Kasumi-1 (cell line): ENCODE results near the gene ASIC3.

Experiments used
- DNase-seq, 2 experiments: peaks; one replicate each; lab custom pipeline; 2025; lab: John Stamatoyannopoulos, UW

Gene ASIC3

DNA sequence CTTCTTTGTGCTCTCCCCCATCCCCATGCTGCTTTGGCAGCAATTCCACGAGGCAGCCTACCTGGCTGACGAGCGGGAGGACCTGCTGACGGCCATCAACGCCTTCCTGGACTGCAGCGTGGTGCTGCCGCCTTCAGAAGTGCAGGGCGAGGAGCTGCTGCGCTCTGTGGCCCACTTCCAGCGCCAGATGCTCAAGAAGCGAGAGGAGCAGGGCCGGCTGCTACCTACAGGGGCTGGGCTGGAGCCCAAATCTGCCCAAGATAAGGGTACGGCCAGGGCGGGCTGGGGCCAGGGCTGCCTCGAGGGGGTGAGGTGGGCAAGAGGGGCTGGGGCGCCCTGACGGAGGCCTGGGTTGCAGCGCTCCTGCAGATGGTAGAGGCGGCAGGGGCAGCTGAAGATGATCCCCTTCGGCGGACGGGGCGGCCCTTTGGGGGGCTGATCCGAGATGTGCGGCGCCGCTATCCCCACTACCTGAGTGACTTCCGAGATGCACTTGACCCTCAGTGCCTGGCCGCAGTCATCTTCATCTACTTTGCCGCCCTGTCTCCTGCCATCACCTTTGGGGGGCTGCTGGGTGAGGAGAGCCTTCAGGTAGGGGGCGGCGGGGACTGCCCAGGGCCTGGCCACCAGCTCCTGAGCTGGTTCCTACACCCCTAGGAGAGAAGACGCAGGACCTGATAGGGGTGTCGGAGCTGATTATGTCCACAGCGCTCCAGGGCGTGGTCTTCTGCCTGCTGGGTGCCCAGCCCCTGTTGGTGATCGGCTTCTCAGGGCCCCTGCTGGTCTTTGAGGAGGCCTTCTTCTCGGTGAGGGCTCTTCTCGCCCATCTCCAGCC is 22.9 kb downstream of the ASIC3 start:
- no peak for DNase-seq

GRCh38 chr7:151073990-151074389 is 25.7 kb downstream of the ASIC3 start:
- DNase-seq: no peak

GRCh38 chr7:151074817-151075661 is 26.7 kb downstream of the ASIC3 start:
- no peak for DNase-seq

DNA sequence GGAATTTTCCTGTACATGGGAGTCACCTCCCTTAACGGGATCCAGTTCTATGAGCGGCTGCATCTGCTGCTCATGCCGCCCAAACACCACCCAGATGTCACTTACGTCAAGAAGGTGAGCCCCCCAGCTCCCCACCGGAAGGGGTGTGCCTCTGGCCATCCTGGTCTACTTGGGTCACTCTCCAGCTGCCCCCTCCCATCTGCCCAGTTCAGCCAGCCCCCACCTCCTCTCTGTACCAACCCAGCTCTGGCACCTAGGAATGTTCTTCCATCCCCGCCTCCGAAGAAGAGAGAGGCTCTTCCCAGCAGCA is 27.3 kb downstream of the ASIC3 start:
- DNase-seq: no peak

GRCh38 chr7:151075978-151076426 is 27.7 kb downstream of the ASIC3 start:
- DNase-seq: no peak

- no peak for DNase-seq
These were observed 28.8 kb downstream of the ASIC3 start for GRCh38 chr7:151076863-151077704.

DNA sequence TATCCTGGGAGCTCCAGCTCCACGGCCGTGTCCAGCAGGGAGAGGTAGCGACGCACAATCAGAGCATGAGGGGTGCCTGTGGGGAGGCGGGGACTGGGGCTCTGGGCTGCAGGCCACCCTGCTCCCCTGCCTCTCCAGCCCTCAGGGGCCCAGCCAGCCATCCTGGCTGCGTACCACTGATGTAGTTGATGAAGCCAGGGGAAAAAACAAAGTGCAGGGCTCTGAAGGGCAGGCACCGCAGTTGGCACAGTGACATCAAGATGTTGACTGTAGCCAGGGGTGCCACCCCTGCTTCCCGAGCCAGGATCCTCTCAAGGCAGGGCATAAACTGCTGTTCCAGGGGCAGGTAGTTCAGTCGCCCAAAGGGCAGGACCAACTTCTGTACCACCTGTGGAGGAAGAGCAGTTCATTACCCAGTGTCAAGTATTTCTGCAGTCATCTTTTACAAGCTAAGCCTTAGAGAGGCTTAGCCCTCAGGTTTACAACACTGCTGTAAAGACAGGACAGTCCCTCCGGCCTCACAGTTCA is 29.4 kb downstream of the ASIC3 start:
- no peak for DNase-seq

- DNase-seq: no peak
These were observed 30.1 kb downstream of the ASIC3 start for GRCh38 chr7:151078233-151079040.

- no peak for DNase-seq
These were observed 31.0 kb downstream of the ASIC3 start for GRCh38 chr7:151079199-151079910.

GRCh38 chr7:151080067-151080521 is 31.8 kb downstream of the ASIC3 start:
- DNase-seq: peak in 1 of 2 experiments; percentile 19

DNA sequence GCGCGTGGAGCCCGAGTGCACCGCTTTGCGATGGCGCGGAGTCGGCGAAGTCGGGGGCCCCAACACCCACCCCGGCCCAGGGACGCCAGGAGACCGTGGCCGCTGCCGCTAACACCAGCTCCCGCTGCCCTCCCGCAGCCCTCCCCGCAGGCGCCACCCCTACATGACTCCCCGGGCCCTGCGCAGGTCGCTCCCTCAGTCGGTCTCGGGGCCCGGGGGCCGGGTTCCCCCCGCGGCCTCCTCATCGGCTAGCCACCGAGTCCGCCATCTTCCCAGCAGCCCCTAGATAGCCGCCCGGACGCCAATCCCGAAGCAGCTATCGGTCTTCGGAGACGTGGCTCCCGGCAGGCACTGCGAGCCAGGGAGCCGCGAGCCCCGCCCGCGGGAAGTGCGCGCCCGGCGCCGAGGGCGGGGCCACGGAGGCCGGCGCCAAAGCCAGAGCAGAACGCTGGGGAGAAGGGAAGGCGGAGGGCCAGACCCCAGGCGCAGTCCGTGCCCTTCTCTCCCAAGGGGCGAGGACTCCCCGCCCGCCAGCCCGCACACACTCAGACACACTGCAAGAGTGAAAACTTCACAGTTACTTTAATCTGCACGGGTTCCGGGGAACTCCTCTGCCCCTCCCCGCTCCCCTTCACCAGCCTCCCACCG is 32.3 kb downstream of the ASIC3 start, which contains the start of gene FASTK:
Gene FASTK (minus strand): TSS at position 288 of the 648 bp plus-strand sequence. CDS start 43 bp downstream, at position 245.
- DNase-seq: peak; percentile 88 to 89

DNA sequence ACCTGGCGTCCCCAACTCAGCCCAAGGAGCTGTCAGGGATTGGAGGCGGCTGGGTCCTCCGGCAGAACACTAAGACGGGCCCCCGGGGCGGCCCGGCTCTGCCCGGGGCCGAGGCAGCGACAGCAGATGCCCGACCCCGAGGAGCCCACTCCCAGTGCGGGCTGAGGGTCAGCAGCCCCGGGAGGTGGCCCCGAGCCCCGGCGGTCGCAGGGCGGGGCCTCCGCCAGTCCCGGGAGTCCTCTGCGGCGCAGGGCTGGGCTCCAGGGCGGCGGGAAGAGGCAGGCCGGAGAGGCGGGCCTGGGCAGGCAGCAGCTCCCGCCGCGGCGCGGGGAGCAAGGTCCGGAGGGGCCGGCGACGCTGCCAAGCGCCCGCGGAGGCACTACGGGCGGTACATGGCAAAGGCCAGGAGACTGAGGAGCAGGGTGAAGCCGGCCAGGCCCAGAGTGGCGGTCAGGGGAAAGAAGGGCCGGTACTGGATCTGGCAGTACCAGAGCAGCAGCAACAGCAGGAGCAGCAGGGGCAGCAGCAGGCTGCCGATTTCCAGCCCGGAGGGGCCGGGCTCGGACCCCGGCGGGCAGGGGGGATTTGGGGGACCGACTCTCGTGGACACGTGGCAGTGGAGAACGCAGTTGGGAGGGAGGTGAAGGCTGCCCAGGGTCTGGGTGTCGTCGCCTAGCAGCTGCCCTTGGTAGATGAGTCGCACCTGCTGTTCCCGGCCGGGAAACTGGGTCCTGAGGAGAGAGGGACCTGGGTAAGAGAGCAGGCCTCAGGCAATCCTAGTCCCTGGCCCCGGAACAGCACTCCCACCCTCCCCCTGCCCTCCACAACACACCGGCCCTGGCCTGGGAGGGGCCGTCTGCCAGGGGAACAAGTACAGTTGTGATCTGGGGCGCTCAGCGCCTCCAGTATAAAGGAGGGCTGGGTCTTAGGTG is 33.1 kb downstream of the ASIC3 start:
- DNase-seq: no peak

- no peak for DNase-seq
These were observed 34.1 kb downstream of the ASIC3 start for GRCh38 chr7:151082141-151083070.

DNA sequence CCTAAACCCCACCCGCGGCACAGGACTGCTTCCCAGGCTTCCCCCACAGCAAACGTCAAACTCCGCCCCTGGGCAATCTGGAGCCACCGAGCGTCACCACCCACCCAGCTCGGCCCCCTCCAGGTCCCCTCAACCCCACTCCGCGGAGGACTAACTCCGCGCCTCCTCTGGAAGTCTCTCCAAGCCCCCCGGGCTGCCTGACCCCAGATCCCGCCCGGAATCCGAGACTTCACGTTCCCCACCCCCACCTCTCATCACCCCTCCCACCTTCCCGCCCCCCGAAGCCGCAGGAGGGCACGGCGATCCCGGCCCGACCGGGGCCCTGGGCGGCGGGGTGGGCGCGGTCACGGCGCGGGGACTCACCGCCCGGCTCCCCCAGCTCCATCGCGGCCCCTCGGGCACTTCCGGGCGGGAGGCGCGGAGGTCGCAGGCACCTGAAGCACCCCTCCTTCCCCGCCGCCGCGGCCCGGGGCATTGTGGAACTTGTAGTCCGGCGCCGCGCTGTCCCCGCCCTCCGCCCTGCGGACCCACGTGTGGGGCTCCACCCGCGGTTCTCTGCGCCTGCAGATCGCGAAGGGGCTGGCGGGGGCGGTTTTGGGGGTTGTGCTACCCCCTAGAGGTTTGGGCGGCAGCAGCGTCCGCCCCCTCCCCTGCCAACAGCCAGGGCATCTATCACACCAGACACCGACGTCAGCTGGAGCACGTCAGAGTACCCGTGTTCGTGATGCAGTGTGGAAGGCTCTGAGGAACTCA is 34.9 kb downstream of the ASIC3 start, which contains the start of gene TMUB1:
Gene TMUB1 (minus strand): TSS at position 423 of the 753 bp plus-strand sequence. CDS start 930 bp downstream, outside the sequence.
- DNase-seq: peak; percentile 54 to 76

- DNase-seq: no peak
These were observed 35.5 kb downstream of the ASIC3 start for GRCh38 chr7:151083824-151084160.

DNA sequence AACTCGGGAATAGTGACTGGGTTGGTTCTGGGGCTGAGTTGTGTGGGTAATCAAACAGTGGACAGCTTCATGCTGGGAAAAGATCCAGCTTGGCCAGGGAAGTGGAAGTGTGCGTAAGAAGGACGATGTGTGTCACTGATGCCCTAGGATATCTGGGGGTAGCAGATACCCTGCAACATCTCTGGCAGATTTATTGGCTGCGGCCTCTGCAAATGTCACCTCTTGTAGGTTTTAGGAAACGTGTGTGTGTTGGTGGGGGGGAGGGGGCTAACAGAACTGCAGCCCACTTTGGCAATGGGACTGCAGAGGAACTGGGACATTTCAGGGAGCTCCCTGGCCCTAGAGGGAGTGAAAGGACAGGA is 37.0 kb downstream of the ASIC3 start:
- DNase-seq: no peak
